KOPT-K1 (cell line): ENCODE results near the gene CIAO1.

Source experiments
- H3K27ac ChIP-seq: fragments of 200-600 bp; sonication (generic); 2 replicates; pipeline ENCODE4 v1.5.1; 2016; ENCODE audit warnings: antibody characterized with exemption, mild to moderate bottlenecking, low read depth, low read length; ENCODE audit not compliant: poor library complexity, severe bottlenecking
- H3K36me3 ChIP-seq: fragments of 200-600 bp; sonication (generic); 2 replicates; pipeline ENCODE4 v1.5.1; 2017; ENCODE audit warnings: antibody characterized with exemption, mild to moderate bottlenecking, low read length, moderate library complexity; ENCODE audit not compliant: insufficient read depth
- H3K9me3 ChIP-seq: fragments of 200-600 bp; sonication (generic); 2 replicates; pipeline ENCODE4 v1.5.1; 2017; ENCODE audit warnings: antibody characterized with exemption, low read length, mild to moderate bottlenecking; ENCODE audit not compliant: insufficient read depth, poor library complexity, severe bottlenecking

The CIAO1 gene

GRCh38 chr2:96259497-96259921 is 6.5 kb upstream of the CIAO1 start:
- H3K9me3 ChIP-seq: no peaks in the 10 kb centered on the region
- peaks cover 83% of the 10 kb centered on the region for H3K36me3 ChIP-seq
- H3K27ac ChIP-seq: no peak overlapping the region

- no peak overlapping the region for H3K27ac ChIP-seq
- H3K36me3 ChIP-seq: peaks cover 72% of the 10 kb centered on the region
Measured at GRCh38 chr2:96260387-96261260, 5.4 kb upstream of the CIAO1 start.

GRCh38 chr2:96261328-96262003 is 4.6 kb upstream of the CIAO1 start:
- H3K27ac ChIP-seq: no peak overlapping the region
- peaks cover 66% of the 10 kb centered on the region for H3K36me3 ChIP-seq
- H3K9me3 ChIP-seq: no peaks in the 10 kb centered on the region

More at GRCh38 chr2:96260387-96261260, 5.4 kb upstream of the CIAO1 start:
- H3K9me3 ChIP-seq: no peaks in the 10 kb centered on the region

- peaks cover 68% of the 10 kb centered on the region for H3K36me3 ChIP-seq
Measured at GRCh38 chr2:96262306-96262705, 3.7 kb upstream of the CIAO1 start.

DNA sequence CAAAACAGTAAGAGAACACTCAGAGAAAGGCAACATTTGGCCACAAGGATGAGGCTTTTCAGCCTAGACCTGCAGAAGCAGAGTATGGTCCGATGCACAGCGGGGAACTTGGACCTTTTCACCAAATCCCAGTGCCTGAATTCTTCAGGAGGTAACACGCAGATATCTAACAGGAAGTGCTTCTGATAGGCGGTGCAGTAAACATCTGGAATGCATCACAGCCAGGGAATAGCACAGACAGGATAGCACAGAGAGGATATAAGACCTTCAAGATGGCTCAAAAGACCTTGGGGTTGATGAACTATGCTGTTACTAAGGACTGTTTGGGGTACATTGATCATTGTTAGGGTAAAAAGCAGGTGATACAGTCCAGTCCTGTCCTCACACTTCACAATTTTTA is 1.9 kb upstream of the CIAO1 start:
- H3K36me3 ChIP-seq: peaks cover 72% of the 10 kb centered on the region
- no peak overlapping the region for H3K27ac ChIP-seq
- no peaks in the 10 kb centered on the region for H3K9me3 ChIP-seq

More at GRCh38 chr2:96262306-96262705, 3.7 kb upstream of the CIAO1 start:
- Histone ChIP-seq H3K27ac (no peak overlapping the region), H3K9me3 (no peaks in the 10 kb centered on the region)

DNA sequence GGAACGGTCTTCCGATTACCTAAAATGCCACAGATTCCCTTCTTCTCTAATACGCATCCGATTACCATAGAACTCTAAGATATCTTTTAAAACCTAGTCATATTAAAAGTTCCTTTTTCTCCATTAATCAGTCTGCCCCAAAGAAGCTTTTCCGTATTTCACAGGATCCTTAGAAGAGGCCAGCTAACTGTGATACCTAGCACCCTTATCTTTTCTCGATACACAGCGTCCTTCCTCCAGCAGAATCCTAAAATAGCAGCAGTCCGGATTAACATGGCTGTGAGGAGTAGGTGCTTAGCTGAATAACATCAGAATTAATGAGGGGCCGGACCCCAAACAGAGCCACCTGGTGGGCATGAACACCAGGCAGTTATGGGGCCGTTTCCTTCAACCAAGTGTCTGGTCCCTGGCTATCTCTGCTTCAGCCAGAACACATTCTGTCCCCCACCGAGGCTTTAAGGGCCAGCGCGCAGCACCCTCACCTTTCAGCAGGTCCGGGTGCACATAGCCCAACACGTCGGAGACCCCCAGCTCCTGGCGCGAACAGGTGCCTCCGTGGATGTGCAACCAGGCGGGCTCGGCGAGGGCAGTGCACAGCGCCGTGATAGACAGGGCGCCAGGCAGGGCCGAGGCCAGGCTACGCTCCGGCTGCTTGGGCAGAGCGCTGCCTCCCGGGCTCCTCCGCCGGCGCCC is 1.2 kb upstream of the CIAO1 start:
- peak overlapping the region; percentile 86 for H3K27ac ChIP-seq
- H3K36me3 ChIP-seq: peaks cover 72% of the 10 kb centered on the region

GRCh38 chr2:96265349-96265839 is 631 bp upstream of the CIAO1 start:
- Histone ChIP-seq H3K36me3 (peaks cover 71% of the 10 kb centered on the region), H3K9me3 (no peaks in the 10 kb centered on the region), H3K27ac (peak overlapping the region; percentile 86)

More for the DNA sequence above, 1.2 kb upstream of the CIAO1 start:
- no peaks in the 10 kb centered on the region for H3K9me3 ChIP-seq

DNA sequence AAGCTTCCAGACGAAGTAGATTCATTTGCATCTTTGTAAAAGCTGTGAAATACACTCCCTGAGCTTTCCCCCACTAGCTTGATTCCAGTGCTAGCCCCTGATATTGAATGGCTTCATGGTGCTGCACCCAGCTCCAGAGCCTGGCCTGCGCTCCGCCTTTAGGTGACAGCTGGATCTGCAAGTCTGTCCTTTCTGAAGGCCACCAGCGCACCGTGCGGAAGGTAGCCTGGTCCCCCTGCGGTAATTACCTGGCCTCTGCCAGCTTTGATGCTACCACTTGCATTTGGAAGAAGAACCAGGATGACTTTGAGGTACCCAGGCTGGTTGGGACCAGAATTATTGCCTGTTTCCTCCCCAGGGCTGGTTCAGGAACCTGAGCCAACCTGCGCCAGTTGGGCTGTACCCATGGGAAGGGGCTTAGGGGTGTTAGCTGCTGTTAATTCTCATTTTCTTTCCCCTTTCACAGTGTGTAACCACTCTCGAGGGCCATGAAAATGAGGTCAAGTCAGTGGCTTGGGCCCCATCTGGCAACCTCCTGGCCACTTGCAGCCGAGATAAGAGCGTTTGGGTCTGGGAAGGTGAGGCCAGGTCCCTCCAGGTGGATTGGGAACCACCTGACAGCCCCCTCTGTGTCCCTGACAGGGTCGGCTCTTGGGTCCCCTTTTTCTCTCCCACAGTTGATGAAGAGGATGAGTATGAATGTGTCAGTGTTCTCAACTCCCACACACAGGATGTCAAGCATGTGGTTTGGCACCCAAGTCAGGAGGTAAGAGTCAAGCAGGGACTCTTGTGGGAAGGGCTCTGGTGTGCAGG is 1.3 kb downstream of the CIAO1 start:
- no peaks in the 10 kb centered on the region for H3K9me3 ChIP-seq
- H3K36me3 ChIP-seq: peaks cover 71% of the 10 kb centered on the region
- H3K27ac ChIP-seq: peak overlapping the region; percentile 86

GRCh38 chr2:96271995-96272394 is 6.0 kb downstream of the CIAO1 start:
- Histone ChIP-seq H3K9me3 (no peaks in the 10 kb centered on the region), H3K27ac (no peak overlapping the region), H3K36me3 (peaks cover 98% of the 10 kb centered on the region)

DNA sequence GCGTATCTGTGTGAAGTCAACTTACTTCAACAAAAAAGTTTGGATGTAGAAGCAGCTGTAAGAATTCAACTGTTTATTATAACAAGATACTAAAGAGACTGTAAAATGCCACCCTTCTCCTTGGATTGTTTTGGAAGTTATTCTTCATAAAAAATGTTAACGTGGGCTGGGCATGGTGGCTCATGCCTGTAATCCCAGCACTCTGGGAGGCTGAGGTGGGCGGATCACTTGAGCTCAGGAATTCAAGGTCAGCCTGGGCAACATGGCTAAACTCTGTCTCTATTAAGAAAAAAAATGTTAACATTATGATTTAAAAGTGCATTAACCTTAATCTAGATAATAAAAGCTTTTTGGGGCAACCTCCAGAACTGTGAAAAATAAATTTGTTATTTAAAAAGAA is 7.7 kb downstream of the CIAO1 start:
- no peaks in the 10 kb centered on the region for H3K9me3 ChIP-seq
- H3K27ac ChIP-seq: no peak overlapping the region
- peaks cover 99% of the 10 kb centered on the region for H3K36me3 ChIP-seq

DNA sequence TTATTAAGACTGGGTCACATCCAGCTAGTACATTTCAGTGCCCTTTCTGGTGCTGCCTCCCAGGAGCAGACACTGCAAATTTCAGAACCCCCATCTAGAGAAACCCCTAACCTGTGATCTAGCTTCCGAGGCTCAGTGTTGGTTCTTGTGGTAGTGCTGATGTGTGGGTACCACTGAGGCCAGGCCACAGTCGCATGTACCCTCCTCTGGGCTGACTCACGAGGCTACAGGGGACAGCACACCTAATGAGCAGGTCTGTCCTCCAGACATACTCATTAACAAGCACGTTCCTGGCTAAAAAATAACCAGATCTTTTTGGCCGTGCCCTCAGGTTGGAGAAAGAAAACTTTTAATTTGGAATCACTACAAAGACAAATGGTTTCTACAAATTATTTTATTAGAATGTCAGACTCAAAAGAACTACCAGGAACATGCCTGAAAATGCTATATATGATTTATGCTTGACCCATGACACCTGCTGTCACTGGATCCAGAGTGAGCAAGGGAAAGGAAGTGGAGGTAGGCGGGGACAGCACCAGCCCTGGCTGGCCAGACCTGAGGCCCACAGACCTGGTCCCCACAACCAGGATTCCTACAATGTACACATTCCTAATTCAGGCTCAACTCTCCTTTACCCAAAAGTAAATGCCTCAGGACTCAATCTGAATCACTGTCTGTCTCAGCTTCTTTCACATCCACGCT is 8.5 kb downstream of the CIAO1 start:
- H3K27ac ChIP-seq: no peak overlapping the region
- no peaks in the 10 kb centered on the region for H3K9me3 ChIP-seq
- H3K36me3 ChIP-seq: peaks cover 99% of the 10 kb centered on the region

GRCh38 chr2:96276787-96277499 is 10.9 kb downstream of the CIAO1 start:
- Histone ChIP-seq H3K36me3 (peaks cover 100% of the 10 kb centered on the region), H3K9me3 (no peaks in the 10 kb centered on the region)

GRCh38 chr2:96287273-96287856 is 21.3 kb downstream of the CIAO1 start:
- Histone ChIP-seq H3K27ac (no peak overlapping the region), H3K36me3 (peaks cover 100% of the 10 kb centered on the region), H3K9me3 (no peaks in the 10 kb centered on the region)

More at GRCh38 chr2:96276787-96277499, 10.9 kb downstream of the CIAO1 start:
- no peak overlapping the region for H3K27ac ChIP-seq
